HG03520 (cell line): ENCODE results near the gene CRYL1.
A peak's percentile ranks its signal among the peaks of the same experiment; 100 is the strongest.

Experiments used
- ATAC-seq: cut with Tn5 transposase; IDR thresholded peaks from one replicate; pipeline ENCODE4 v1.9.1; 2021; ENCODE audit warnings: mild to moderate bottlenecking, moderate library complexity; ENCODE audit not compliant: unreplicated experiment

Gene CRYL1

GRCh38 chr13:20387006-20387405 lies 138.7 kb downstream of the CRYL1 start:
- ATAC-seq = no peak

GRCh38 chr13:20383058-20383457 lies 142.6 kb downstream of the CRYL1 start:
- ATAC-seq = no peak

GRCh38 chr13:20381401-20381800 lies 144.3 kb downstream of the CRYL1 start:
- ATAC-seq = no peak

GRCh38 chr13:20378721-20379120 lies 146.9 kb downstream of the CRYL1 start:
- no peak for ATAC-seq

- no peak for ATAC-seq
Measured at GRCh38 chr13:20377720-20378119, 147.9 kb downstream of the CRYL1 start.

DNA sequence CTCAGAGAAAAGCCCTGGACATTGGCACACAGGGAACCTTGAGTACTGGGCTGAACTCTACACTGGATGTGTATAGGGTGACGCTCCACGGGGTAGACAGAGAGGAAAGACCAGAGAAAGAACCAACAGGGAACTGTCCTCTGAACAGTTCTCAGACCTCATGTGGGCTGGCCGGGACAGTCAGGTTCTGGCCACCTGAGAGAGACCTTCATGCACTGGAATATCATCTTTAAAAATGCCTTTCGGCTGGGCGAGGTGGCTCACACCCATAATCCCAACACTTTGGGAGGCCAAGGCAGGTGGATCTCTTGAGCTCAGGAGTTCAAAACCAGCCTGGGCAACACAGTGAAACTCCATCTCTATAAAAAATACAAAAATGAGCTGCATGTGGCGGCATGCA lies 149.8 kb downstream of the CRYL1 start:
- no peak for ATAC-seq

- ATAC-seq = no peak
Measured at GRCh38 chr13:20373861-20374260, 151.8 kb downstream of the CRYL1 start.

DNA sequence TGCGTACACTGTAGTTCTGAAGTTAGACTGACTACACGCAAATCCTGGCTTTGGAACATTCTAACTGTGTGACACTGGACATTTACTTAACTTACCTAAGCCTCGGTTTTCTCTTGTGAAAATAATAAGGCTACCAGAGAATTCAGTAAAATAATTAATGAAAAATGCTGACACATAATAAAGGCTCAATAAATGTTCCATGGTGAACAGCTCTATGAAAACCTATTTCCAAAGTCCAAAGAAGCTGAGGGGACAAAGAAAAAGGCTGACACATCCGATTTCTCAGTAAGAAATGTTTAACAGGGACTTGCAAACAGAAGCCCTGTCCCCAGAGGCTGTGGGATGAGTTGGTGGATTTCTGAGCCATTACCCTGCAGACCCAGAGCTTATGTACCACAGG lies 153.8 kb downstream of the CRYL1 start:
- no peak for ATAC-seq

DNA sequence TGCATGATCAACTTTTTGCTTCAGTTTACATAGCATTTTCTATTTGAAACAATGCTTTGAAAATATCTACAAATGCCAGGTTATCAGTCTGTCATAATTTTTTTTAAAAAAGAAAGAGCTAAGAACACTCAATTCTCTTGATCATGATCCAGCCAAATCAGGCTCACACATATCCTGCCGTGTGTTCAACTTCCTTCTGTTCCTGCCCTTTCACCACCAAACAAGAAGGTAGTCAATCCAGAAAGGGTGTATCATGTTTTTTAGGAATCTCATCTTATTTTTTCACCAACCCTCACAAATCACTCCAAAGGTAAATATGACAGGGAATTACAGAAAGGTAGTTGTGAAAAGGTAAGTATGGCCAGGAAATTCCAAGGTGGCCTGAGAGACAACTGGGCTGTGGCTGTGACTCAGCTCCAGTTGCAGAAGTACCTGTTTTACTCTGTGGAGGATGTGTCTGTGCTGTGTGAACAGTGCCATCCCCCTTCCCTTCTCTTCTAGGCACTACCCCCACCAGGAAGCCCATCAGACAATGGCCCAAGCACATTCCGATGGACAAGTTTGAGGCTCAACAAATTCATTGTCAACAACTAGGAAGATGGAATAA lies 154.7 kb downstream of the CRYL1 start:
- ATAC-seq = no peak

GRCh38 chr13:20369886-20370361 lies 155.7 kb downstream of the CRYL1 start:
- ATAC-seq = peak; percentile 44

DNA sequence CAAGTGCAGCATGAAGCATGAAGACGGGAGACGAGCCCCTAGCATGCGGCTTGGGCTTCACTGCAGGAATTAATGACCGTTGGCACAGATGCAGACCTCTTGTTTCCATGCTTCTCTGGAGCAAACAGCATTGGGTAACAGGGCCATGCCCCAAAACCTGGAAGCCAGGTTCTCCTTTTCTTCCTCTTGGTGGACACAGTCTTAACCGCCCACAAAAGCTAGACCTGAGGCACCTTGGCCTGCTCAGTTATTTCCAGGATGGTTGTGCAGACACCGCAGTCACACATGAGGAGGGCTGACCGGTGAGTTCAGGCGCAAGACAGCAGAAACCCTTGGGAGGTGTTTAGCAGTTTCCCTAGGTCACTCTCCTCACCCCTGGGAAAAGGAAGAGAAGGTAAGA lies 159.6 kb downstream of the CRYL1 start:
- ATAC-seq = no peak

- ATAC-seq = no peak
Measured at GRCh38 chr13:20363603-20364002, 162.1 kb downstream of the CRYL1 start.

GRCh38 chr13:20363172-20363571 lies 162.5 kb downstream of the CRYL1 start:
- ATAC-seq = no peak

- no peak for ATAC-seq
Measured at GRCh38 chr13:20362484-20363041, 163.1 kb downstream of the CRYL1 start.

- ATAC-seq = no peak
Measured at GRCh38 chr13:20360835-20361412, 164.7 kb downstream of the CRYL1 start.

DNA sequence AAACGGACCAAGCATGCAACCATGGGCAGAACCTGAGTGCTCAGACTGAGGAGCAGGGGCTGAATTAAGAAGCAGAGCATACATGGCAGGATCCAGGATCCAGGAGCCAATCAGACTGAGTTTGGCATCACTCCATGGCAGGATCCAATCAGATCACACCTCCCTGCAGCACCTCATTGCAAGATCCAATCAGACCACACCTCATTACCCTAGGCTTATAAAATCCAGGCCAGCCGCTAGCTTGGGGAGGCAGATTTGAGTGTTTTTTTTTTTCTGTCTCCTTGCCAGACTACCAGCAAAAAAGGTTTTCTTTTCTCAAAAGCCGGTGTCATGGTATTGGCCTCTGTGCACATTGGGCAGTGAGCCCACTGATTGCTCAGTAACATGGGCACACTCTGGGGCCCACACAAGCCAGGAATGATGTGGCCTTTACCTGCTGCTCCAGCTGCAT lies 165.6 kb downstream of the CRYL1 start:
- no peak for ATAC-seq

DNA sequence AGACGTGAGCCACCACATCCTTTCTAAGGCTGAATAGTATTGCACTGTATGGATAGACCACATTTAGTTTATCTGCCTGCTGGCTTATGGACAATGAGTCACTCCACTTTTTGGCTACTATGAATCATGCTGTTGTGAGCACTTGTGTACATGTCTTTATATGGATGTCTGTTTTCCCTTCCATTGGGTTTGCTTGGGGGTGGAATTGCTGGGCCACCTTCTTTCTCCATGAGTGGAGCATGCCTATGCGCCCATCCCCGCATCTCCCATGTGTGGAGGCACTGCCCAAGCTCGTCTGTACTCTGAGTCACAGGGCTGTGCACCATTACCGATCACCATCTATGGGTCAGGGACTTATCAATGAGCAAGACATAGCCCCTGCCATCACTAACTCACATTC lies 166.3 kb downstream of the CRYL1 start:
- no peak for ATAC-seq

- ATAC-seq = no peak
Measured at GRCh38 chr13:20358022-20358421, 167.6 kb downstream of the CRYL1 start.

GRCh38 chr13:20356444-20356843 lies 169.2 kb downstream of the CRYL1 start:
- no peak for ATAC-seq

GRCh38 chr13:20354722-20355121 lies 170.9 kb downstream of the CRYL1 start:
- no peak for ATAC-seq

DNA sequence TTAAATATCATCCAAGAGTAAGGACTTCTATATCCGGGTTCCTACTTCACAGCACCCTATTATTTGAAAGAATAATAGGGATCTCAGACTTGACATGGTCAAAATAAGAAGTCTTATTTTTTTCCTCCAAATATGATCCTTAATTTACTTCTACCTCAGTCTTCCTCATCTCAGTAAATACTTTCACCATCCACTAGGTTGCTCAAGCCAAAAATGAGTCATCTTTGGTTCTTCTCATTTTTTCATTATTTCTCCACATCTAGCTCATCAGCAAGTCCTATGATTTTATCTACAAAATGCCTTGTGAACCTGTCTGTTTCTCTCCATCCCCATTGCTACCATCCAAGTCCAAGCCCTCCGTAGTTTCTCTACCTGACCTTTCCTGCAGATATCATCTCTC lies 171.7 kb downstream of the CRYL1 start:
- ATAC-seq = no peak
